HepG2 (cell line): ENCODE data around the gene SP140L. TPM values are rescaled to one million over a fixed set of nuclear protein-coding genes. Genes with fewer than 3 reads are reported as not detected.

ENCODE experiments used
- ATAC-seq: fragments of 200-7000 bp; cut with Tn5 transposase; 3 replicates; pipeline ENCODE4 v1.9.1; 2020; ENCODE audit warnings: mild to moderate bottlenecking, moderate library complexity
- BruUV-seq: library from RNA; stranded (reverse); fragments of 400-500 nt; replicated peaks from 2 replicates; lab custom pipeline; 2021; lab: Mats Ljungman, UMichigan
- CTCF ChIA-PET: fragments of 300-600 bp; formaldehyde crosslinking; extraction: SDS; loops from one replicate; lab custom pipeline; 2021; ENCODE audit warnings: low total read pairs, inconsistent platforms, low intra/inter-chr PET ratio; lab: Yijun Ruan, JAX
- POLR2A ChIA-PET: fragments of 350-600 bp; sonication (Branson Sonifier 250); formaldehyde crosslinking; loops from one replicate; lab custom pipeline; 2020; ENCODE audit warnings: antibody characterized with exemption, inconsistent platforms; lab: Yijun Ruan, JAX
- DNase-seq: peaks from one replicate; pipeline ENCODE4 v3.0.0-alpha.2; 2015; ENCODE audit warnings: low spot score
- FAIRE-seq: peaks from 3 replicates; lab custom pipeline; 2011; peaks lifted over from hg19 to GRCh38; lab: Jason Lieb, UNC
- H2AFZ ChIP-seq: one replicate; pipeline ENCODE4 v1.6.1; 2011; ENCODE audit warnings: low read length, inconsistent platforms
- H3K27ac ChIP-seq: fragments of 300-600 bp; 3 replicates; pipeline ENCODE4 v1.8.0; 2011; ENCODE audit warnings: mixed run types, mild to moderate bottlenecking, mixed read lengths, low read length, inconsistent platforms; ENCODE audit not compliant: insufficient read depth; ENCODE audit errors: extremely low read length
- H3K27me3 ChIP-seq, 2 experiments: fragments of 200-600 bp in 1 of 2; 2 replicates in 1 of 2; 3 replicates in 1 of 2; pipeline versions ENCODE4 v1.6.0 to v1.8.0; 2011; ENCODE audit warnings: low read length in 2 of 2, mild to moderate bottlenecking in 2 of 2, moderate library complexity in 2 of 2, inconsistent platforms in 1 of 2; ENCODE audit not compliant: insufficient read depth in 2 of 2, control insufficient read depth in 1 of 2
- H3K36me3 ChIP-seq, 2 experiments: fragments of 200-600 bp in 1 of 2; replicated peaks in 1 of 2; 2 replicates in 1 of 2; 3 replicates in 1 of 2; pipeline versions ENCODE4 v1.5.1 to v1.8.0; 2011; ENCODE audit warnings: low read length in 2 of 2, inconsistent platforms in 1 of 2; ENCODE audit not compliant: insufficient read depth in 2 of 2, control insufficient read depth in 1 of 2
- H3K4me1 ChIP-seq: 2 replicates; pipeline ENCODE4 v1.5.1; 2012; ENCODE audit warnings: low read length, inconsistent platforms; ENCODE audit not compliant: insufficient read depth
- H3K4me2 ChIP-seq: 2 replicates; pipeline ENCODE4 v1.6.0; 2011; ENCODE audit warnings: low read depth, low read length, inconsistent platforms
- H3K4me3 ChIP-seq, 3 experiments: fragments of 200-600 bp in 1 of 3; sonication (generic), shearing (Covaris generic) in 1 of 3; replicated peaks in 1 of 3; 2 replicates each; pipeline ENCODE4 v1.5.1; 2011 to 2016; ENCODE audit warnings: low read length in 3 of 3, inconsistent platforms in 2 of 3, low read depth in 2 of 3, mild to moderate bottlenecking in 2 of 3, control low read depth in 1 of 3, mixed read lengths in 1 of 3; ENCODE audit not compliant: insufficient read depth in 1 of 3
- H3K79me2 ChIP-seq: one replicate; pipeline ENCODE4 v1.6.1; 2011; ENCODE audit warnings: low read length, inconsistent platforms; ENCODE audit not compliant: insufficient read depth
- H3K9ac ChIP-seq: 2 replicates; pipeline ENCODE4 v1.6.0; 2011; ENCODE audit warnings: mild to moderate bottlenecking, low read depth, low read length, inconsistent platforms; ENCODE audit not compliant: insufficient read depth
- H3K9me3 ChIP-seq: 2 replicates; pipeline ENCODE4 v1.5.1; 2012; ENCODE audit warnings: mild to moderate bottlenecking, low read length
- H4K20me1 ChIP-seq: 2 replicates; pipeline ENCODE4 v1.6.0; 2011; ENCODE audit warnings: inconsistent platforms, mild to moderate bottlenecking, low read length, moderate library complexity; ENCODE audit not compliant: insufficient read depth
- FOSL1 ChIP-seq: sonication (generic); formaldehyde crosslinking; IDR thresholded peaks from 2 replicates; pipeline ENCODE4 v1.9.0; 2021; ENCODE audit warnings: missing genetic modification reagents, borderline replicate concordance
- FOXJ3 ChIP-seq: sonication (generic); formaldehyde crosslinking; IDR thresholded peaks from 2 replicates; pipeline ENCODE4 v1.4.0; 2020; ENCODE audit warnings: missing genetic modification reagents, mild to moderate bottlenecking, borderline replicate concordance
- POLR2G ChIP-seq: fragments of 200-400 bp; formaldehyde crosslinking; IDR thresholded peaks from 2 replicates; pipeline ENCODE4 v1.6.1; 2018; ENCODE audit warnings: mild to moderate bottlenecking, low read depth, low read length, moderate library complexity
- PRDM10 ChIP-seq: sonication (generic); formaldehyde crosslinking; IDR thresholded peaks from 2 replicates; pipeline ENCODE4 v1.4.0; 2020; ENCODE audit warnings: low read depth, missing genetic modification reagents
- SKI ChIP-seq: fragments of 450-650 bp; IDR thresholded peaks from one replicate; pipeline ENCODE4 v1.6.1; 2018; ENCODE audit warnings: mild to moderate bottlenecking; ENCODE audit not compliant: partially characterized antibody
- ZFP36L1 ChIP-seq: sonication (generic); formaldehyde crosslinking; IDR thresholded peaks from 2 replicates; pipeline ENCODE4 v1.8.0; 2022; ENCODE audit warnings: mild to moderate bottlenecking, missing genetic modification reagents, moderate library complexity
- ZNF256 ChIP-seq: sonication (generic); formaldehyde crosslinking; conservative IDR thresholded peaks from 2 replicates; pipeline ENCODE4 v1.4.0; 2020; ENCODE audit warnings: missing genetic modification reagents
- WGBS: methylation state at CpG from one replicate; pipeline ENCODE4 v1.1.6; 2017; ENCODE audit warnings: low lambda C conversion rate; 5-methylcytosine and 5-hydroxymethylcytosine counted together
- in situ Hi-C: cut with HindIII; loops from 2 replicates; pipeline ENCODE4 v1.10.0; 2017; ENCODE audit warnings: low pct_unique_long_range_greater_than_20kb; ENCODE audit not compliant: extremely low pct_ligation_motif_present
- intact Hi-C: fragments of 100-400 bp; cut with micrococcal nuclease; formaldehyde crosslinking; loops from one replicate; pipeline ENCODE4 v1.10.0; 2022; ENCODE audit not compliant: unreplicated experiment
- polyA plus RNA-seq, 8 experiments: library from polyadenylated mRNA; depleted of rRNA in 3 of 8; stranded (reverse) in 7 of 8; unstranded in 1 of 8; fragments of >200 nt; fragmentation: Illumina TruSeq in 4 of 8; extraction: Trizol in 4 of 8; gene quantifications; 2 replicates each; pipeline versions ENCODE4 v1.2.1 to v1.2.3, GENCODE V29; 2011 to 2016; ENCODE audit warnings: low read depth in 4 of 8, missing spikeins in 1 of 8, mixed read lengths in 1 of 8; ENCODE audit not compliant: insufficient read depth in 1 of 8
- total RNA-seq, 5 experiments: library from RNA; depleted of rRNA; stranded (reverse); fragments of >200 nt; fragmentation: Illumina TruSeq; extraction: Trizol; gene quantifications; 2 replicates each; pipeline ENCODE4 v1.2.3, GENCODE V29; 2016; ENCODE audit warnings: low read depth in 1 of 5

The SP140L gene
- total and polyA plus RNA-seq, 2 of the 13 experiments (the other 11 are each of a cell fraction or from before 2014, with no cell fraction given) = 10.9 to 17.5 TPM

GRCh38 chr2:230323385-230324106 is 3.4 kb upstream of the SP140L start (continued):
- no peak for TF ChIP-seq FOXJ3 (CRISPR knock-in tag)
- TF ChIP-seq ZNF256 (CRISPR knock-in tag) = no peak
- TF ChIP-seq ZFP36L1 (CRISPR knock-in tag) = no peak
- TF ChIP-seq PRDM10 (CRISPR knock-in tag) = no peak

- Histone ChIP-seq H3K4me1 (peaks cover 64% of the 10 kb centered on the region), H3K9ac (no peak overlapping the region), H3K27ac (no peak overlapping the region), H3K27me3 (no peaks in the 10 kb centered on the region; a peak in 1 of 5 replicates), H3K4me2 (peak overlapping the region; percentile 6; the same call in 1 of the 2 replicates), H2AFZ (no peak overlapping the region), H3K36me3 (no peaks in the 10 kb centered on the region), H3K79me2 (peaks cover 3% of the 10 kb centered on the region), H3K9me3 (no peaks in the 10 kb centered on the region)
- ChIA-PET CTCF (interaction anchor here (2.3 kb wide), 1 partner anchor 287 kb away, joined by 33 read pairs; no protein-coding TSS in a partner anchor), POLR2A (no interaction called here)
- DNase-seq (no peak), FAIRE-seq (no peak), ATAC-seq (no peak)
- intact Hi-C loops = no loop called here
- no TSS peak for BruUV-seq
- in situ Hi-C loops = loop anchor here (5.0 kb wide), 2 partner anchors 88 to 288 kb away; no protein-coding TSS in a partner anchor
- WGBS = 73% methylated on average over 5 of the region's 5 CpGs
- 0 out of 2 replicates have a peak, but pooled peaks have one; percentile 5 for TF ChIP-seq FOSL1 (CRISPR knock-in tag)
- TF ChIP-seq SKI = no peak
- TF ChIP-seq POLR2G = peak; percentile 18; the same call in 1 of the 2 replicates
- TF ChIP-seq, all 625 proteins: peak for 2
- no peaks in the 10 kb centered on the region for H4K20me1 ChIP-seq
- no peak overlapping the region for H3K4me3 ChIP-seq
These were observed 2.5 kb upstream of the SP140L start for GRCh38 chr2:230324503-230324902.
